Left colon (tissue), 2 donors: Measurements from ENCODE around the gene AMBP. TPM values are rescaled to one million over a fixed set of nuclear protein-coding genes. Genes with fewer than 3 reads are reported as not detected.

Experiments used
- total RNA-seq, 2 donors: library from RNA; stranded (reverse); fragmentation: NEBNext Ultra II Directional; extraction: Animal tissue kit (Norgen Biotek cat#: 25700); gene quantifications; one replicate each; pipeline ENCODE4 v1.2.1, GENCODE V29; 2021
- donor health status: DM: no; HTN: no; CAD: no.
- donor health status: DM: yes; HTN: yes; CAD: no.

Gene AMBP
- total RNA-seq, 2 donors from 2014 or later: 0.39 to 0.64 TPM

Other genes with a start within 250 kb of the AMBP start
- 1 to 10 TPM; 2.5 to 3.3 TPM for gene ZNF618, start 202.0 kb downstream of the AMBP start, total RNA-seq
- gene KIF12, start 21.0 kb upstream of the AMBP start, total RNA-seq: 10 to 100 TPM; 19.5 to 27.9 TPM
- gene COL27A1, start 77.2 kb upstream of the AMBP start, total RNA-seq: 1 to 10 TPM; 2.7 to 3.7 TPM
- not detected for gene ORM1, start 244.8 kb upstream of the AMBP start, total RNA-seq